Measurements from ENCODE around the gene APBA1. TPM values are rescaled to one million over a fixed set of nuclear protein-coding genes. Genes with fewer than 3 reads are reported as not detected.

The APBA1 gene
- total RNA-seq, 1 donor from 2014 or later = 6.2 TPM

DNA sequence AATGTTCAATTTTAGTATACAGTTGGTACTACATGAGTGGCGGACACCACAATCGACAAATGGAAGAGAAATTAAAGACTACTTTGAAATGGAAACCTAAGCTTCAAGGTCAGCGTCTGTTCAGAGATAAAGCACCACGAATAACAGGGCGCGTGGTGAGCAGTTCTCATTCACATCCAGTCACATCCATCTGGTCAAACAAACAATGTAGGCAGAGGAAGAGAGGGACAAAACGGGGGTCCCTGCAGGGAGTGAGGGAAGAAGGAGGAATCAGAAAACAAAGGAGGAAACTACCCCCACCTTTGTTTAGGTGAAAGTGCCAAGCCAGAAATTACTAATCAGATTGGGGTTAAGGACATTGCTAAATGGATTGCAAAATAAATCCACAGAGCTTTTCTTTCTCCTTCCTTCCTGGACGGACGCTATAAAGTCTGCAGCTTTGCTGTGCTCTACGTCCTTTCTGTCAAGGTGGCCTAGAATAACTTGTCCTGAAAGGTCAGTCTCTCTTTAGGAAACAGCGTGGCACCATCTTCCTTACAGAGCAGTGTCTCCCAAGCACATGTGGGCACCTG, 208.6 kb downstream of the APBA1 start:
- DNase-seq = no peak
- intact Hi-C loops (cut with DNase I) = no loop called here
- Histone ChIP-seq H3K9me3 (no peaks in the 10 kb centered on the region), H3K4me1 (no peaks in the 10 kb centered on the region), H3K27ac (no peak overlapping the region), H3K36me3 (no peaks in the 10 kb centered on the region), H3K4me3 (no peak overlapping the region), H3K27me3 (no peaks in the 10 kb centered on the region)
- no peak for TF ChIP-seq CTCF (IDR thresholded peaks at IDR 0.05)
- no peak for ATAC-seq

- H3K4me1 ChIP-seq = no peaks in the 10 kb centered on the region
- DNase-seq (no peak), ATAC-seq (no peak)
- H3K9me3 ChIP-seq = no peaks in the 10 kb centered on the region
- H3K4me3 ChIP-seq = no peak overlapping the region
- H3K36me3 ChIP-seq = no peaks in the 10 kb centered on the region
- H3K27ac ChIP-seq = no peak overlapping the region
- no peak for TF ChIP-seq CTCF (IDR thresholded peaks at IDR 0.05)
- intact Hi-C loops (cut with DNase I) = no loop called here
- H3K27me3 ChIP-seq = no peaks in the 10 kb centered on the region
These were observed 209.8 kb downstream of the APBA1 start for GRCh38 chr9:69462394-69462793.

DNA sequence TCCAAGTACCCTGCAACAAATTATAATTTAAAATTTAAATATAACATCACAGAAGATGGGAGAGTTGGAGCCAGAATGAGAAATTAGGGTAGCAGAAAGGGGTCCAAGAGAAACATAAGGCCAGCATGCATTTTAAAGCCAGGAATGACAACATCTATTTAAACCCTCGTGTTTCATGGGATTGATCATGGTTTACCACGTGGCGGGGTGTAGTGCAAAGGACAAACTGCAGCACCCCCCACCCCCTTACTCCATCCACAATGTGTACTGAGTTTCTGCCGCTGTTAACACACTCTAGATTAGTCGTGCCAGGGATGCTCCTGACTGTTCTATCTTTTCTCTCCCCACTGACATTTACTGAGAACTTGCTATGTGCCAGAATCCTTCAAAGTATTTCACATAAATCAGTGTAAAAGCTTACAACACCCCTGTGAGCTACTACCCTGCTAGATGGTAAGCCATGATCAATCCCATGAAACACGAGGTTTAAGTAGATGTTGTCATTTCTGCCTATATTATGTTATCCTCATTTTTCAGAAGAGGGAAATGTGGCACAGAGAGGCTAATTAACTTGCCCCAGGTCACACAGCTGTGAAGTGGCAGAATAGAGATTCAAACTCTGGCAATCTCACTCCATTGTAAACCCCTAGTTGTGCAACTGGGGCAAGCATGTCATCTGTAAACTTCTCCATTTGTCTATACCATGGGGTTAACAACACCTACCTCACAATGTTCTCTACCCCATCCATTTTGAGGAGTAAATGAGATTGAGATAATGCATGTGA, 210.9 kb downstream of the APBA1 start:
- TF ChIP-seq CTCF (IDR thresholded peaks at IDR 0.05) = no peak
- DNase-seq = no peak
- Histone ChIP-seq H3K4me1 (no peaks in the 10 kb centered on the region), H3K4me3 (no peak overlapping the region), H3K9me3 (no peaks in the 10 kb centered on the region), H3K36me3 (no peaks in the 10 kb centered on the region), H3K27ac (no peak overlapping the region), H3K27me3 (no peaks in the 10 kb centered on the region)
- ATAC-seq = no peak
- intact Hi-C loops (cut with DNase I) = no loop called here

GRCh38 chr9:69460012-69460411, 212.2 kb downstream of the APBA1 start:
- H3K4me3 ChIP-seq = no peak overlapping the region
- no peak for ATAC-seq
- H3K4me1 ChIP-seq = no peaks in the 10 kb centered on the region
- no peaks in the 10 kb centered on the region for H3K9me3 ChIP-seq
- DNase-seq = no peak
- no peak overlapping the region for H3K27ac ChIP-seq
- no peaks in the 10 kb centered on the region for H3K27me3 ChIP-seq
- no peaks in the 10 kb centered on the region for H3K36me3 ChIP-seq
- intact Hi-C loops (cut with DNase I) = no loop called here
- no peak for TF ChIP-seq CTCF (IDR thresholded peaks at IDR 0.05)

DNA sequence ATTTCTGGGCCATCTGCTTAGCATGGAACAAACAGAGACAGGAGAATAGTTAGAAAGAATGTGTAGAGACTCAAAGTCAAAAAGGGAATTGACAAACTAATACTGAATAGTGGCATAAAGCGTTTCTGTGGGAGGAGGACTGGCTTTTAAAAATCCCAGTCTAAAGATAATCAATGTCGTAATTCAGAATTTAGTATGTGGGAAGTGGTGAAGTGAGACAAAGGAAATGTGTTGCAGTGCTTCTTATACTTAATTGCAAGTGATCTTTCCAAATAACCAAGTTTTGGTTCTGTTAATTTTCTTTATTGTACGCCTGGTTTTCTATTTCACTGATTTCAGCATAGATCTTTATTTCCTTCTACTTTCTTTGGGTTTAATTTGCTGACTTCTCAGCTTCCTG, 214.0 kb downstream of the APBA1 start:
- Histone ChIP-seq H3K9me3 (no peaks in the 10 kb centered on the region), H3K4me1 (no peaks in the 10 kb centered on the region), H3K27me3 (no peaks in the 10 kb centered on the region), H3K27ac (no peak overlapping the region), H3K4me3 (no peak overlapping the region), H3K36me3 (no peaks in the 10 kb centered on the region)
- ATAC-seq = no peak
- no peak for DNase-seq
- no peak for TF ChIP-seq CTCF (IDR thresholded peaks at IDR 0.05)
- intact Hi-C loops (cut with DNase I) = no loop called here
